OCI-LY1 (cell line): ENCODE results near the gene TMEM187.
A peak's percentile ranks its signal among the peaks of the same experiment; 100 is the strongest.

ENCODE experiments used
- H2AFZ ChIP-seq: fragments of 200-600 bp; sonication (generic), shearing (Covaris generic); 2 replicates; pipeline ENCODE4 v1.6.0; 2014; ENCODE audit warnings: antibody characterized with exemption, mild to moderate bottlenecking, low read length
- H3F3A ChIP-seq: fragments of 200-600 bp; sonication (generic), shearing (Covaris generic); 2 replicates; pipeline ENCODE4 v1.6.0; 2014; ENCODE audit warnings: mild to moderate bottlenecking, antibody characterized with exemption, low read length, moderate library complexity; ENCODE audit not compliant: insufficient read depth
- H3K27ac ChIP-seq: fragments of 200-600 bp; sonication (generic); 2 replicates; pipeline ENCODE4 v1.5.1; 2014; ENCODE audit warnings: low read length, mixed run types, mild to moderate bottlenecking, low read depth; ENCODE audit not compliant: poor library complexity, severe bottlenecking
- H3K27me3 ChIP-seq: fragments of 200-600 bp; sonication (generic); 2 replicates; pipeline ENCODE4 v1.6.0; 2014; ENCODE audit warnings: antibody characterized with exemption, mild to moderate bottlenecking, low read length, moderate library complexity; ENCODE audit not compliant: insufficient read depth
- H3K36me3 ChIP-seq: fragments of 200-600 bp; sonication (generic); 2 replicates; pipeline ENCODE4 v1.6.1; 2014; ENCODE audit warnings: mild to moderate bottlenecking, antibody characterized with exemption, low read length, moderate library complexity, mixed read lengths; ENCODE audit not compliant: insufficient read depth
- H3K4me1 ChIP-seq: fragments of 200-600 bp; sonication (generic); 2 replicates; pipeline ENCODE4 v1.5.1; 2014; ENCODE audit warnings: mild to moderate bottlenecking, low read length, moderate library complexity; ENCODE audit not compliant: insufficient read depth, severe bottlenecking
- H3K4me2 ChIP-seq: fragments of 200-600 bp; sonication (generic), shearing (Covaris generic); 2 replicates; pipeline ENCODE4 v1.6.1; 2014; ENCODE audit warnings: low read length
- H3K4me3 ChIP-seq: fragments of 200-600 bp; sonication (generic); 2 replicates; pipeline ENCODE4 v1.5.1; 2014; ENCODE audit warnings: low read length, low read depth, mild to moderate bottlenecking, mixed read lengths; ENCODE audit not compliant: poor library complexity, severe bottlenecking
- H3K79me2 ChIP-seq: fragments of 200-600 bp; shearing (Covaris generic); 2 replicates; pipeline ENCODE4 v1.6.1; 2016; ENCODE audit warnings: mixed run types, low read length, mixed read lengths; ENCODE audit not compliant: insufficient read depth
- H3K9ac ChIP-seq: fragments of 200-600 bp; sonication (generic), shearing (Covaris generic); 2 replicates; pipeline ENCODE4 v1.6.1; 2014; ENCODE audit warnings: mild to moderate bottlenecking, low read length, mixed read lengths
- H3K9me2 ChIP-seq: fragments of 200-600 bp; sonication (generic), shearing (Covaris generic); 2 replicates; pipeline ENCODE4 v1.6.1; 2014; ENCODE audit warnings: low read depth, mild to moderate bottlenecking, low read length, mixed read lengths
- H3K9me3 ChIP-seq: fragments of 200-600 bp; shearing (Covaris generic); 2 replicates; pipeline ENCODE4 v1.6.1; 2014; ENCODE audit warnings: low read length, mixed read lengths
- H4K20me1 ChIP-seq: fragments of 200-600 bp; sonication (generic), shearing (Covaris generic); 2 replicates; pipeline ENCODE4 v1.6.0; 2016; ENCODE audit warnings: mild to moderate bottlenecking, low read length; ENCODE audit not compliant: insufficient read depth
- CTCF ChIP-seq: fragments of 200-600 bp; sonication (generic), shearing (Covaris generic); IDR thresholded peaks from 2 replicates; pipeline ENCODE4 v1.5.1; 2017; ENCODE audit warnings: mild to moderate bottlenecking, antibody characterized with exemption, low read length, moderate library complexity, mixed read lengths
- EZH2 ChIP-seq: fragments of 200-600 bp; sonication (generic), shearing (Covaris generic); IDR thresholded peaks from 2 replicates; pipeline ENCODE4 v1.8.0; 2017; ENCODE audit warnings: borderline replicate concordance, mixed run types, mild to moderate bottlenecking, antibody characterized with exemption, low read length, moderate library complexity, mixed read lengths

Gene TMEM187

GRCh38 chrX:153935326-153935851, 37.2 kb upstream of the TMEM187 start:
- H3F3A ChIP-seq, result no peaks in the 10 kb centered on the region
- H3K9me3 ChIP-seq, result no peaks in the 10 kb centered on the region
- TF ChIP-seq EZH2, result no peak
- no peak for TF ChIP-seq CTCF
- H3K79me2 ChIP-seq, result no peaks in the 10 kb centered on the region
- H3K4me2 ChIP-seq, result peak overlapping the region; percentile 98
- H3K4me1 ChIP-seq, result peaks cover 18% of the 10 kb centered on the region
- H2AFZ ChIP-seq, result no peak overlapping the region
- H3K9me2 ChIP-seq, result no peaks in the 10 kb centered on the region
- peak overlapping the region; percentile 89 for H3K9ac ChIP-seq
- H3K36me3 ChIP-seq, result peaks cover 20% of the 10 kb centered on the region; the same call in 1 of the 2 replicates
- no peaks in the 10 kb centered on the region for H3K27me3 ChIP-seq
- H3K27ac ChIP-seq, result peak overlapping the region; percentile 80
- H3K4me3 ChIP-seq, result peak overlapping the region; percentile 82
- no peaks in the 10 kb centered on the region for H4K20me1 ChIP-seq

DNA sequence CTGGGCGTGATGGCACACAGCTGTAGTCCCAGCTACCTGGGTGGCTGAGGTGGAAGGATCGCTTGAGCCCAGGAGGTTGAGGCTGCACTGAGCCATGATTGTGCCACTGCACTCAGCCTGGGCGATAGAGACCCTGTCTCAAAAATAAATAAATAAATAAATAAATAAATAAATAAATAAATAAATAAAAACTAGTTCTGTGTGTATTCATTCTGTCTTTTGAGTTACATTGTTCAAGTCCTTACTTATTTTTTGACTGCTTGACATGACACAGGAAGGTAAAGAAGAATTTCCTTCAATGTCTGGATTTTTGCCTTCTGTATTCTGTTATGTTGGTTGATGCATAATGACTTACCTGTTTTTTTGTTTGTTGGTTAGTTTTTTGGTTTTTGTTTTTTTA, 35.5 kb upstream of the TMEM187 start:
- no peak for TF ChIP-seq CTCF
- no peak for TF ChIP-seq EZH2
- H3K27me3 ChIP-seq, result no peaks in the 10 kb centered on the region
- H2AFZ ChIP-seq, result no peak overlapping the region
- H3F3A ChIP-seq, result no peaks in the 10 kb centered on the region
- no peaks in the 10 kb centered on the region for H4K20me1 ChIP-seq
- no peaks in the 10 kb centered on the region for H3K9me2 ChIP-seq
- no peak overlapping the region for H3K9ac ChIP-seq
- H3K79me2 ChIP-seq, result no peaks in the 10 kb centered on the region
- H3K9me3 ChIP-seq, result no peaks in the 10 kb centered on the region
- peaks cover 5% of the 10 kb centered on the region; the same call in 1 of the 2 replicates for H3K36me3 ChIP-seq
- peaks cover 28% of the 10 kb centered on the region for H3K4me1 ChIP-seq
- no peak overlapping the region for H3K4me2 ChIP-seq
- no peak overlapping the region for H3K27ac ChIP-seq
- H3K4me3 ChIP-seq, result no peak overlapping the region

DNA sequence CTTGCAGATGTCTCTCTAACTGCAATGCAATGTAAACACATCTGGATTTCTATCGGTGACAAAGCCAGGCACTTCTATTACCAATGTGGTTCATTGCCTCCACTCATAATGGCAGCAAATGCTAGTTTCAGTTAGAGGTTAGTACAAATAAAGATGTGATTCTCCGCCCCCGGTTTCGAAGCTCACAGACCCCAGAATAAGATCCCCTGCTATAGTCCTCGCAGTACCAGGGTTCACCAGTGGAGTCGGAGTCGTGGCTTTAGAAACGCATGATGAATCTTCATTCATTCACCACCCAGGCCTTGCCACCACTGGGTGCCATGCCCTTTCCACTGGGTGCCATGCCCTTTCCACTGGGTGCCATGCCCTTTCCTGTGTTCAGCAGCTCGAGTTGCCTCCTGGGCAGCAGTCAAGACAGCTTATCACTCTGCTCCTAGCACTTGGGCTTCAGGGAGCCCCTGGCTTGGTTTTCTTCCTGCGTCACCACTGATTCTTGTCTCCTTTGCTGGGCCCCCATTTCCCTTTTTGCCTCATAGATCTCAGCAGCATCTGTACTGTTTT, 34.2 kb upstream of the TMEM187 start:
- H3K9me3 ChIP-seq, result no peaks in the 10 kb centered on the region
- H3K4me1 ChIP-seq, result peaks cover 31% of the 10 kb centered on the region
- peak overlapping the region; percentile 45 for H3K27ac ChIP-seq
- H3K9me2 ChIP-seq, result no peaks in the 10 kb centered on the region
- no peak overlapping the region for H2AFZ ChIP-seq
- no peak overlapping the region for H3K9ac ChIP-seq
- H3K79me2 ChIP-seq, result no peaks in the 10 kb centered on the region
- no peaks in the 10 kb centered on the region for H3K27me3 ChIP-seq
- H4K20me1 ChIP-seq, result no peaks in the 10 kb centered on the region
- no peak overlapping the region for H3K4me3 ChIP-seq
- TF ChIP-seq CTCF (no peak), EZH2 (no peak)
- no peaks in the 10 kb centered on the region for H3F3A ChIP-seq
- H3K4me2 ChIP-seq, result no peak overlapping the region
- H3K36me3 ChIP-seq, result no peaks in the 10 kb centered on the region
